ENCODE data around the gene DNAJC15. TPM values are rescaled to one million over a fixed set of nuclear protein-coding genes. Genes with fewer than 3 reads are reported as not detected.

Gene DNAJC15
- total and polyA plus RNA-seq, 2 experiments from 2014 or later = 25.9 to 70.5 TPM

DNA sequence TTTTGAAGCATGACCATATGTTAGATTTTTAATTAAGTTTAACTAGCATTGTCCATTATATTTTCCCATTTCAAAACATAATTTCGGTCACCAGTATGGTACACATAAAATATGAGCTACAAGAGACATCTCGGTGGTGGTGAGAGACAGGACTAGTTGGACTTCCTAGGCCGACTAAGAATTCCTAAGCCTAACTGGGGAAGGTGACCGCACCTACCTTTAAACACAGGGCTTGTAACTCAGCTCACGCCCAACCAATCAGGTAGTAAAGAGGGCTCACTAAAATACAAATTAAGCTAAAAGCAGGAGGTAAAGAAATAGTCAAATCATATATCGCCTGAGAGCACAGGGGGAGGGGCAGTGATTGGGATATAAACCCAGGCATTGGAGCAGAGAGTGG lies 22.9 kb downstream of the DNAJC15 start:
- 96 to 99% methylated on average over 6 of the region's 6 CpGs for WGBS, 2 experiments (ENCODE audit: low coverage in 1 of 2, low lambda C conversion rate in 2 of 2, missing lambda C conversion rate in 2 of 2)
- in situ Hi-C loops (cut with MboI) = no loop called here
- H3K9ac ChIP-seq = no peak overlapping the region
- peaks cover 15% of the 10 kb centered on the region; the same call in 1 of the 2 replicates for H3K4me1 ChIP-seq (ENCODE audit: insufficient read depth)
- H3K79me2 ChIP-seq (ENCODE audit: insufficient read depth) = peaks cover 100% of the 10 kb centered on the region
- no peaks in the 10 kb centered on the region for H3K9me3 ChIP-seq (ENCODE audit: low read depth)
- no peak overlapping the region for H3K27ac ChIP-seq
- H3F3A ChIP-seq (ENCODE audit: insufficient read depth) = peaks cover 7% of the 10 kb centered on the region; the same call in 1 of the 2 replicates
- H3K27me3 ChIP-seq (replicated peaks; ENCODE audit: insufficient read depth) = no peaks in the 10 kb centered on the region
- no peak for DNase-seq
- no peaks in the 10 kb centered on the region for H3K9me2 ChIP-seq (ENCODE audit: insufficient read depth)
- H2AFZ ChIP-seq = no peak overlapping the region
- no peaks in the 10 kb centered on the region for H3K36me3 ChIP-seq (ENCODE audit: low read depth)
- H4K20me1 ChIP-seq (ENCODE audit: insufficient read depth) = 0 out of 2 replicates have a peak, but pooled peaks cover 2% of the 10 kb centered on the region
- H3K4me2 ChIP-seq (ENCODE audit: unreplicated experiment) = no peak overlapping the region
- TF ChIP-seq EZH2phosphoT487 (IDR thresholded peaks at IDR 0.05; ENCODE audit: insufficient read depth, low read depth) (no peak), EZH2 (IDR thresholded peaks at IDR 0.05; ENCODE audit: insufficient read depth, poor library complexity, severe bottlenecking) (no peak)
- no peak overlapping the region for H3K4me3 ChIP-seq

DNA sequence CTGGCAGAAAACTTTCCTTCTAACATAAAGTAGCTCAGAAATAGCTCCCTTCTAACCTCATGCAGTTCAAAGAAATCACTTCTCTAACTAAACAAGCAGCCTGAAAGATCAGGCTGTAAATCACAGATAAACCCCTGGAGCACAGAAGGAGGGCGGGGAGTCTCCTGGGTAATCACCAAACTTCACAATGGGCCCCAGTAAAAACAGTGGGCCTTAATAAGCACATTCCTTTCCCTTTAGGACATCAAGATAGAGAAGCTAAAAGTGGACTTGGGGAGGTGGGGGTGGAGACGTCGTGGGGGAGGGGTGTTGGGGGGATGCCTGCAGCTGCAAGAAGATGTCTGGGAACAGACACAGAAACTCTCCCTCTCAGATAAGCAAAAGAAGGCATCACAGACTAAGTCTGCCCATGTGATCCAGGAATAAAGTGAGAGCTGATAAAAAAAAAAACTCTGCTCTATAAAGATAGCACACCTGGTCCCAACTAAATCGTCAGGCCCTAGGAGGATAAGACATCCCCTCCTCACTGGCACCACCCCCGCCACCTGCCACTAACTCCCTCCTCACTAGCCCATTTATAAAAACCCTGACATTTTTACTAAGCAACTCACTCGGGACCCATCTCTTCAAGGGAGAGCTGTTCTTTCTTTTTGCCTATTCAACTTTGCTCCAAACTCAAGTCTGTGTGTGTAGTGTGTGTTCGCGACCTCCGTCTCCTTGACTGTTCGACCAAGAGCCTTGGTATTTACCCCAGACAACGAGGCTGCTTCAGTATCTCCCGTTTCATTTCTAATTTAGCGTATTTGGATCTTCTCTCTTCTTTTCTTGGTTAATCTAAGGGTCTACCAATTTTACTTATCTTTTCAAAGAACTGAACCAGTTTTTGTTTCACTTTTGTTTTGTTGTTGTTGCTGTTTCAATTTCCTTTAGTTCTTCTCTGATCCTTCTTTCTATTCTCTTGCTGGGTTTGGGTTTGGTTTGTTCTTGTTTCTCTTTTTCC lies 31.7 kb downstream of the DNAJC15 start:
- Histone ChIP-seq H4K20me1 (ENCODE audit: insufficient read depth) (no peaks in the 10 kb centered on the region), H3K27ac (peak overlapping the region; percentile 92), H3K4me2 (ENCODE audit: unreplicated experiment) (peak overlapping the region; percentile 99), H3F3A (ENCODE audit: insufficient read depth) (peaks cover 29% of the 10 kb centered on the region), H3K9me2 (ENCODE audit: insufficient read depth) (no peaks in the 10 kb centered on the region), H3K9me3 (ENCODE audit: low read depth) (no peaks in the 10 kb centered on the region), H2AFZ (peak overlapping the region; percentile 79), H3K9ac (peak overlapping the region; percentile 85), H3K4me3 (peak overlapping the region; percentile 84), H3K79me2 (ENCODE audit: insufficient read depth) (peaks cover 95% of the 10 kb centered on the region), H3K36me3 (ENCODE audit: low read depth) (no peaks in the 10 kb centered on the region), H3K27me3 (replicated peaks; ENCODE audit: insufficient read depth) (no peaks in the 10 kb centered on the region), H3K4me1 (ENCODE audit: insufficient read depth) (peaks cover 39% of the 10 kb centered on the region)
- DNase-seq = peak; percentile 61
- 10 to 14% methylated on average over 13 of the region's 13 CpGs for WGBS, 2 experiments (ENCODE audit: low coverage in 1 of 2, low lambda C conversion rate in 2 of 2, missing lambda C conversion rate in 2 of 2)
- TF ChIP-seq EZH2phosphoT487 (IDR thresholded peaks at IDR 0.05; ENCODE audit: insufficient read depth, low read depth) (no peak), EZH2 (IDR thresholded peaks at IDR 0.05; ENCODE audit: insufficient read depth, poor library complexity, severe bottlenecking) (no peak)
- in situ Hi-C loops (cut with MboI) = no loop called here

DNA sequence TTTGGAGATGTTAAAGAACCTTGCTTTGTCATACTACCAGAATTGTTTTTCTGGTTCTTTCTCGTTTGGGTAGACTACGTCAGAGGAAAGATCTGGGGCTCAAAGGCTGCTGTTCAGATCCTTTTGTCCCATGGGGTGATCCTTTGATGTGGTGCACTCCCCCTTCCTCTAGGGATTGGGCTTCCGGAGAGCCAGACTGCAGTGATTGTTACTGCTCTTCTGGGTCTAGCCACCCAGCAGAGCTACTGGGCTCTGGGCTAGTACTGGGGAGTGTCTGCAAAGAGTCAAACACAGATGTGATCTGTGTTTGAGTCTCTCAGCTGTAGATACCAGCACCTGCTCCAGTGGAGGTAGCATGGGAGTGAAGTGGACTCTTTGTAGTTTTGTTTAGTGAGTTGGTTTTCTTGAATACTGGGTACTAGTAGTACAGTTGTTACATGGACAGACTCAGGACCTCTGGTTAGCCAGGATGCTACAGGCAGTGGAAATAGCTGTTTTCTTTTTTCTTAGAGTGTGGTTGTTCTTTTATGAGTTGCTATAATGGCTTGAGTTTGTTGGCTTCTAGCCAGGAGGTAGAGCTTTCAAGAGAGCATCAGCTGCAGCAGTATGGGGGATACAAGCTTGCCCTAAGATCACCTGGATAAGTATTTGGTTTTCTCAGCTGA lies 34.4 kb downstream of the DNAJC15 start:
- no peaks in the 10 kb centered on the region for H4K20me1 ChIP-seq (ENCODE audit: insufficient read depth)
- no peak overlapping the region for H2AFZ ChIP-seq
- H3F3A ChIP-seq (ENCODE audit: insufficient read depth) = peaks cover 29% of the 10 kb centered on the region
- 96% methylated on average over 3 of the region's 3 CpGs for WGBS, 2 experiments (ENCODE audit: low coverage in 1 of 2, low lambda C conversion rate in 2 of 2, missing lambda C conversion rate in 2 of 2)
- peaks cover 91% of the 10 kb centered on the region for H3K79me2 ChIP-seq (ENCODE audit: insufficient read depth)
- peaks cover 39% of the 10 kb centered on the region for H3K4me1 ChIP-seq (ENCODE audit: insufficient read depth)
- peak overlapping the region; percentile 42 for H3K4me2 ChIP-seq (ENCODE audit: unreplicated experiment)
- no peak overlapping the region for H3K4me3 ChIP-seq
- no peaks in the 10 kb centered on the region for H3K9me3 ChIP-seq (ENCODE audit: low read depth)
- DNase-seq = no peak
- no peak for TF ChIP-seq EZH2 (IDR thresholded peaks at IDR 0.05; ENCODE audit: insufficient read depth, poor library complexity, severe bottlenecking)
- TF ChIP-seq EZH2phosphoT487 (IDR thresholded peaks at IDR 0.05; ENCODE audit: insufficient read depth, low read depth) = no peak
- H3K9ac ChIP-seq = no peak overlapping the region
- peak overlapping the region; percentile 59 for H3K27ac ChIP-seq
- no peaks in the 10 kb centered on the region for H3K9me2 ChIP-seq (ENCODE audit: insufficient read depth)
- no peaks in the 10 kb centered on the region for H3K27me3 ChIP-seq (replicated peaks; ENCODE audit: insufficient read depth)
- H3K36me3 ChIP-seq (ENCODE audit: low read depth) = no peaks in the 10 kb centered on the region
- in situ Hi-C loops (cut with MboI) = no loop called here

DNA sequence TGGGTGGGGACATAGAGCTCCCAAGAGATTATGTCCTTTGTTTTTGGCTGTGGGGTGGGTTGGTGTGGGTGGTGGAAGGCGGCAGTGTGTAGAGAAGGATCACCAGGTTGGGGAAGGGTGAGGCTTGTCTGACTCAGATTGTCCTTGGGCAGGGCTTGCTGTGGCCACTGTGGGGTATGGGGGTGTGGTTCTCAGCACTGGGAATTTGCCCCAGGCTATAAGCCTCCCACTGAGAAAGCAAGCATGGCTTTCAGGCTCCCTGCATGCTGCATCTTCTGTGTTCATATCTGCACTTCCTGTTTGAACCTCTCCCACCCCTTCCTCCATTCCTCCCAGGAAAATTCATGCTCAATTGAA lies 34.9 kb downstream of the DNAJC15 start:
- no peak overlapping the region for H3K4me3 ChIP-seq
- H3K79me2 ChIP-seq (ENCODE audit: insufficient read depth) = peaks cover 91% of the 10 kb centered on the region
- 11 to 19% methylated on average over 1 of the region's 1 CpG for WGBS, 2 experiments (ENCODE audit: low coverage in 1 of 2, low lambda C conversion rate in 2 of 2, missing lambda C conversion rate in 2 of 2)
- no peaks in the 10 kb centered on the region for H3K27me3 ChIP-seq (replicated peaks; ENCODE audit: insufficient read depth)
- no peaks in the 10 kb centered on the region for H3K9me3 ChIP-seq (ENCODE audit: low read depth)
- H3K4me2 ChIP-seq (ENCODE audit: unreplicated experiment) = peak overlapping the region; percentile 66
- no peaks in the 10 kb centered on the region for H4K20me1 ChIP-seq (ENCODE audit: insufficient read depth)
- peaks cover 29% of the 10 kb centered on the region for H3F3A ChIP-seq (ENCODE audit: insufficient read depth)
- peaks cover 39% of the 10 kb centered on the region for H3K4me1 ChIP-seq (ENCODE audit: insufficient read depth)
- peak overlapping the region; percentile 59 for H3K27ac ChIP-seq
- no peaks in the 10 kb centered on the region for H3K36me3 ChIP-seq (ENCODE audit: low read depth)
- H3K9ac ChIP-seq = peak overlapping the region; percentile 33
- H3K9me2 ChIP-seq (ENCODE audit: insufficient read depth) = no peaks in the 10 kb centered on the region
- TF ChIP-seq EZH2 (IDR thresholded peaks at IDR 0.05; ENCODE audit: insufficient read depth, poor library complexity, severe bottlenecking) (no peak), EZH2phosphoT487 (IDR thresholded peaks at IDR 0.05; ENCODE audit: insufficient read depth, low read depth) (no peak)
- DNase-seq = peak; percentile 93
- in situ Hi-C loops (cut with MboI) = no loop called here
- no peak overlapping the region; the same call in 1 of the 2 replicates for H2AFZ ChIP-seq

All from GM23248 (cell line).